Anterior cingulate cortex (tissue), 58 donors: ENCODE measurements around the gene RFK.

Experiments
- DNase-seq, 58 donors: peaks; one replicate each; lab custom pipeline; 2025; lab: John Stamatoyannopoulos, UW

Gene RFK

DNA sequence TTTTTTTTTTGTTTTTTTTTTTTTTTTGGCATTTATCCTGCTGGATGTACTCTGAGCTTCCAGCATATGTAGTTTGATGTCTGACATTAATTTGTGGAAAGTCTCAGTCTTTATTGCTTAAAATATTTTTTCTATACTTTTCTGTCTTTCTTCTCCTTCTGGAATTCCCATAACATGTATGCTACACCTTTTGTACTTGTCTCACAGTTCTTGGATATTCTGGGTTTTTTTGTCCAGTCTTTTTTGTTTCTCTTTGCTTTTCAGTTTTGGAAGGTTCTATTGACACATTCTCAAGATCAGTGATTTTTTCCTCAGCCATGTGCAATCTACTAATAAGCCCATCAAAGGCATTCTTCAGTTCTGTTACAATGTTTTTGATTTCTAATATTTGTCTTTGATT lies 19.4 kb upstream of the RFK start:
- DNase-seq, result no peak

DNA sequence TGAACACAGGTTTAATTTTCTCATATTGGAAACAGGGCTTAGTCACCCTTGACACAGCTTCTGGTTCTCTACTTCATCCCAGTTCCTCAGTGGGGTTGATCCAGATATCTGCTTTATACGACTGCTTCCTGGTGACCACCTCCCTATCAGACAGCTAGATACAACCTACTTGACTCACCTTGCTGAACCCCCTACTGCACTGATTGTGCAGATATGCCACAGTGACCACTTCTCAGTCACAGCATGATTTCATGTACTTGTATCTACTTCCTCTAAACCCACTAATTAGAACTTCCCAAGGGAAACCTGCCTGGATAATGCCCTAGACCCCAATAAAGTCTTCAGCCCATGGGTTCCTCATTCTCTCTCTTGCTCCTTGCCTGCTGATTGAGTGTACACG lies 18.4 kb upstream of the RFK start:
- DNase-seq, result no peak

DNA sequence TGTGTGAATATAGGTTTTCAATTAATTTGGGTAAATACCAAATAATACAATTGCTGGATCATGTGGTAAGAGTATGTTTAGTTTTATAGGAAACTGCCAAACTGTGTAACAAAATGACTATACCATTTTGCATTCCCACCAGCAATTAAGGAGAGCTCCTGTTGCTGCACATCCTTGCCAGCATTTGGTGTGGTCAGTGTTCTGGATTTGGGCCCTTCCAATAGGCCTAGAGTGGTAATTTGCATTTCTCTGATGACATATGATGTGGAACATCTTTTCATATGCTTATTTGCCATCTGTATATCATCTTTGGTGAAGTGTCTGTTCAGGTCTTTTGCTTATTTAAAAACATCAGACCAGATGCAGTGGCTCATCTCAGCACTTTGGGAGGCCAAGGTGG lies 11.6 kb upstream of the RFK start:
- no peak for DNase-seq

GRCh38 chr9:76405340-76405739 lies 11.1 kb upstream of the RFK start:
- DNase-seq, result no peak

GRCh38 chr9:76404401-76404800 lies 10.2 kb upstream of the RFK start:
- no peak for DNase-seq

GRCh38 chr9:76403352-76403751 lies 9.1 kb upstream of the RFK start:
- peak in 3 of 58 donors; percentile 3 to 22 (median 13) for DNase-seq

DNA sequence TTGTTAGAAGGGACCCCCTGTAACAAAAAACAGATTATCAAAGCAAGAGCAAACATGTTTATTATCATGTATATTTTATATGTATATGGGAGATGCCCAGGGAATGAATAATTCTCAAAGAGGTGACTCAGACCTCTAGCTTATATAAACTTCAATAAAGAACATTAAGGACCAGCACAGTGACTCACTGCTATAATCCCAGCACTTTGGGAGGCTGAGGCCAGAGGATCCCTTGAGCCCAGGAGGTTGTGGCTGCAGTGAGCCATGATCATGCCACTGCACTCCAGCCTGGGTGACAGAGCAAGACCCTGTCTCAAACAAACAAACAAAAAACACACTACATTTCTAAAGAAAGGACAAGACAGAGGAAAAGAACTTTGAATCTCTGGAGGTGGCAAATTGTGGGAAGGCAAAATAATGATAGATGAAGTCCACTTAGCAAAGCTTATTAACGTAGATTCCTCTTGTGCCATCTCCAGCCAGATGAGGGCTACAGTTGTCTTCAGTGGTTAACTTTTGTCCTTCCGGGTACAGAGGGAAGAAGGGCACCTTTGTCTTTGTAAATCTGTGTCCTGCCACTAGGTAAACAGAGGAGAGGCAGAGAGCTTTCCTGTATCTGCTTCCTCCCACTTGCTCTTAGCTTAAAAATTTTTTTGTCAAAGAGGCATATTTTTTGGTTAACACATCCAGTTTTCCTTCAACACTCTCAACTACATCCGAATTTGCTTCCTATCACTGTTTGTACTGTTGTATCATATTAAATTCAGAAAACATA lies 7.5 kb upstream of the RFK start:
- no peak for DNase-seq

DNA sequence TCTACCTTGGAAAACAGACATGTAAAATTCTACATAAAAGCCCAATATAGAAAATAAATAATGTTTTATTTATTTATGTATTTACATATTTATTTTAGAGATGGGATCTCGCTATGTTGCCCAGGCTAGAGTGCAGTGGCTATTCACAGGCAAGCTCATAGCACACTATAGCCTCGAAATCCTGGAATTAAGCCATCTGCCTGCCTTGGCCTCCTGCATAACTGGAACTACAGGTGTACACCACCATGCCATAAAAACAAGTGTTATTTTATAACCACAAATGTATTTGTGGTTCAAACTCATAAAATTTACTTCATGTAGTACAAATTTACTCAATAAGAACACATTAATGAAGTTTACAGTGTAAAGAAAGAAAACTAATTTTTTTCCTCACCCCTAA lies 7.0 kb upstream of the RFK start:
- no peak for DNase-seq

DNA sequence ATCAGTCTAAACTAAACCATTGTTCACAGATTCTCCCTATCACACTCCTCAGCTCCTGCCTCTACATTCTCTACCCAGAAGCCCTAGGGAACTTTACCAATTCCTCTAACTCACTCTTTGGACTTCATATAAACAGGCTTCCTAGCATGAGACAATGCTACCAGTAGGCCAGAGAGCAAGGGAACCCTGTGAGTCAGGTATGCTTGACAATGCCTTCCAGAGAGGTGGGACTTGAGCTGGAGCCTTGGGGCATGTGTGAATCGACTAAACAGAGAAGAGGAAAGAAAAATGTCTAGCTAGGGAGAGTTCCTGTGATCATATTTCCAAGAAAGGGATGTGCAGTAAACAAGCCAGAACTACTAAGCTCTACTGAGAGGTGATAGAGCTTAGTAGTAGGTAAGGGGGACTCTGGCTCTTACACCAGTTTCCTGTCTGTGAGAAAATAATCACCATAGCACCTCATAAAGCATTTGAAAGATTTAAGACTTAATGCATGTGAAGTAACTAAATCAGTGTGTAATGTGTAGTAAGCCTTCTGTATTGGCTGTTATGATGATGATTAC lies 6.4 kb upstream of the RFK start:
- DNase-seq, result no peak

DNA sequence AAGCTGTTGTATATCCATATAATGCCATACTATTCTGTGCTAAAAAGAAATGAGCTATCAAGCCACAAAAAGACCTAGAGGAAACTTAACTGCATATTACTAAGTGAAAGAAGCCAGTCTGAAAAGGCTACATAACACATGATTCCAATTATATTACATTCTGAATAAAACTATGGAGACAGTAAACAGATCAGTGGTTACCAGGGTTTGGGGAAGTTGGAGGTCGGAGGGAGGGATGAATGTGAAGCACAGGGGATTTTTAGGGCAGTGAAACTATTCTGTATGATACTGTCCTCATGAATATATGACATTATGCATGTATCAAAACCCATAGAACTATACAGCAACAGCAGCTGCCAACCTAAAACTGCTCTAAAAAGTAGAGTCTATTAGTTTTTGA lies 5.6 kb upstream of the RFK start:
- DNase-seq, result no peak

DNA sequence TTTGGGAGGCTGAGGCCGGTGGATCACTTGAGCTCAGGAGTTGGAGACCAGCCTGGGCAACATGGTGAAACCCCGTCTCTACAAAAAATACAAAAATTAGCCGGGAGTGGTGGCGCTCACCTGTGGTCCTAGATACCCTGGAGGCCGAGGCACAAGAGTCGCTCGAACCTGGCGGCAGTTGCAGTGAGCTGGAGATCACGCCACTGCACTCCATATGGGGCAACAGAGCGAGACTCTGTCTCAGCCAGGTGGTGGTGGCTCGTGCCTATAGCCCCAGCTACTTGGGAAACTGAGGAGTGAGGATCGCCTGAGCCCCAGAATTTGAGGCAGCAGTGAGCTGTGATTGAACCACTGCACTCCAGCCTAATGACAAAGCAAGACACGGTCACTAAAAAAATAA lies 2.4 kb upstream of the RFK start:
- DNase-seq, result no peak

DNA sequence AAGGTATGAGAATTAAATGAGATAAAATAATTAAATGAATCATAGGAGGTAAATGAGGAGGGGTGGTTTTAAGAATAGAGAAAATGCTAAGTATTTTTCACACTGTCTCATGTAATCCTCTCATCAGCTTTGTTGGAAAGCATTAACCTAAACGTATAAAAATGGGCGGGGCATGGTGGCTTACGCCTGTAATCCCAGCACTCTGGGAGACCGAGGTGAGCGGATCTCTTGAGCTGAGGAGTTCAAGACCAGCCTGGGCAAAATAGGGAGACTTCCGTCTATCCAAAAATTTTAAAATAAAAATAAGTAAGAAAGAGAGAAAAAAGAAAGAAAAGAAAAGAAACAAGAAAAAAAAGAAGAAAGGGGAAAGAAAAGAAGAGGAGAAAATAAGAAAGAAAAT lies 1.9 kb upstream of the RFK start:
- no peak for DNase-seq

- DNase-seq, result no peak
Measured at GRCh38 chr9:76395381-76395780, 1.2 kb upstream of the RFK start.

- DNase-seq, result peak in 35 of 58 donors; percentile 15 to 76 (median 54)
Measured at GRCh38 chr9:76394960-76395252, 680 bp upstream of the RFK start.

GRCh38 chr9:76390656-76391055 lies 3.6 kb downstream of the RFK start:
- DNase-seq, result no peak

GRCh38 chr9:76379494-76379893 lies 14.7 kb downstream of the RFK start:
- DNase-seq, result no peak

DNA sequence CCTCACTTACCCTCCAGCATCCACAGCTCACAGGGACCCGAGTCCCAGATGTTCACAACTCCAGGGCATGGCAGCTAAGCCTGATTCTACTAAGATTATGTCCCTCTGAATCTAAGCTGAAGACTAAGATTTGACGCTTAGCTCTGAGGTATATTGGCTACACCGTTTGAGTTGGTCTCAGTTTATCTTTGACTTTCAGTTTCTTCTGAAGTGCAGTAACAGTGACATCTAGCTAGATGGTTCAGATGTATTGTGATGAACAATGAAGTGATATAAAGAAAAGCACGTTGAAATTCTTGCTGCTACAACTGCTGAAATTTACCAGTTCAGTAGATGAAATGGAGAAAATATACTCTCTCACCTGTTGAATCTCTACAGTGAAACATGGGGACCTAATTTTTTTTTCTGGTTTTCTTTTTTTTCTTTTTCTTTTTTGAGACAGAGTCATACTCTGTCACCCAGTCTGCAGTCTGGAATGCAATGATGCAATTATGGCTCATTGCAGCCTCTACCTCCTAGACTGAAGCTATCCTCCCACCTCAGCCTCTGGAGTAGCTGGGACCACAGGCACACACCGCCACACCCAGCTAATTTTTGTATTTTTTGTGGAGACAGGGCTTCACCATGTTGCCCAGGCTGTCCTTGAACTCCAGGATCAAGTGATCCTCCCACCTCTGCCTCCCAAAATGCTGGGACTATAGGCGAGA lies 15.7 kb downstream of the RFK start:
- no peak for DNase-seq

DNA sequence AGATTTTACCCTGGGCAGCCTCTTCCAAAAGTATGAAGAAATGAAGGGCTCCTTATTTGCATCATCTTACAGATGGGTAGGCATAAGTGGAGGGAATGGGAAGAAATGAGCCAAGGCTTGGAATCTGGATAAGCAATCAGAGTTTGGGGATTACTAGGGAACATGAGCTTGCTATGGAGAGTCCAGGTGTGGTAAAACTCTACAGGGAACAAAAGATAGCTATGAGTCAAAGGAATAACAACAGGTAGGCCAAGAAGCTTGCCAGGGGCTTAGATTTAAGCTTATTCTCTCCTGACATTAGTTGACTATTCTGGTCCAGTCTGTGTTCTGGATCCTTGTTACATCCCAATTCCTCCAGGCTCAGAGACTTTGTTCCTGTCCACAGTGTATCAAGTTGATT lies 16.4 kb downstream of the RFK start:
- no peak for DNase-seq

DNA sequence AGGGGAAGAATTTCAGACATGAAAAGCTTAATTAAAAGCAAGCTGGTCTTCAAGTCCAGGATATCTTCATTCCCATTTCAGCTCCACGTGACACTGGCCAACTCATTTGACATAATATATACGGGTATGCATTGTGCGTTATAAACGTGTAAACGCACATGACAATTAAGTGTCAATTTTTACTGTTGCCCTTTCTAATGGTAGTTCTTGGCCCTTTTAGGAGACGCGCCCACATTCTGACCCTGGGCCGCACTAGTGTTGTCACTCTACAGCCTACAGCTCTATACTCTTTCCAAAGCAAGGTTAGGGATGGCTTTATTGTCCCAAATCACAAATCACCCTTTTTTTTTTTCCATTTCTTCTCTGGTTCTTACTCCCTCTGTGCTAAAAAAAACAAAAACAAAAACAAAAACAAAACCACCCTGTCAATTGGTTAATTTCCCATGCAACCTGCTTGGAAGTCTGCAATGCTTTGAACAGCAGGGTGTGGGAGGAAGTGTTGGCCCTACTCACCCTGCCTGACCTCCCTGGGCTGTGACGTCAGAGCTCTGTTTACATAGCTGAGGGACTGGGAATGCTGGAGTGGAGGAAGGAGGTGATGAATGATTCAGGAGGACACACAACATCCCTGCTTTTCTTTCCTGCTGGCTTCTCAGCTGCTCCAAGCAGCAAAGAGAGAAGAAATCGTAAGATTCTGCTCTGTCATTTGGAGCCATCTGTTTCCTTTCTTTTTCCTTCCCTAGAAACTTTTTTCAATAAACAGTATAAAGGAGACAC lies 19.3 kb downstream of the RFK start:
- peak in 3 of 58 donors; percentile 7 to 16 (median 11) for DNase-seq

- no peak for DNase-seq
Measured at GRCh38 chr9:76373784-76374474, 20.3 kb downstream of the RFK start.
